Stomach (tissue), 9 donors: Measurements from ENCODE around the gene CLIC3. TPM values are rescaled to one million over a fixed set of nuclear protein-coding genes. Genes with fewer than 3 reads are reported as not detected.
A peak's percentile ranks its signal among the peaks of the same experiment; 100 is the strongest.
"Not testable (repeated sequence)": the region's sequence is repeated elsewhere in the genome, so short reads cannot be mapped to it uniquely, and the experiment has no call there.

Experiments
- DNase-seq, 2 donors: peaks; one replicate each; pipeline versions ENCODE4 v3.0.0 to v3.0.0-alpha.2; 2013 to 2019
- H3K27ac ChIP-seq, 5 donors: fragments of 200-600 bp in 4 of 5; sonication (generic) in 4 of 5; one replicate each; pipeline ENCODE4 v1.5.1; 2013 to 2019; ENCODE audit warnings: mild to moderate bottlenecking in 1 of 5, moderate library complexity in 1 of 5
- H3K27me3 ChIP-seq, 3 donors: fragments of 200-600 bp; sonication (generic); one replicate each; pipeline ENCODE4 v1.5.1; 2017 to 2019; ENCODE audit warnings: mixed run types in 1 of 3
- H3K36me3 ChIP-seq, 4 donors: fragments of 200-600 bp; sonication (generic); 1 replicate in 3 of 4; 2 replicates in 1 of 4; pipeline ENCODE4 v1.5.1; 2016 to 2019
- H3K4me1 ChIP-seq, 4 donors: fragments of 200-600 bp; sonication (generic); one replicate each; pipeline ENCODE4 v1.5.1; 2016 to 2019
- H3K4me3 ChIP-seq, 4 donors: fragments of 200-600 bp; sonication (generic) in 3 of 4; one replicate each; pipeline ENCODE4 v1.5.1; 2016 to 2019; ENCODE audit warnings: mild to moderate bottlenecking in 1 of 4
- H3K9me3 ChIP-seq, 4 donors: fragments of 200-600 bp; sonication (generic); one replicate each; pipeline ENCODE4 v1.5.1; 2016 to 2019
- CTCF ChIP-seq, 7 experiments: fragments of 450-650 bp in 4 of 7; fragments of 200-600 bp in 3 of 7; sonication (generic) in 3 of 7; IDR thresholded peaks; one replicate each; pipeline ENCODE4 v1.5.1; 2016 to 2019; ENCODE audit warnings: antibody characterized with exemption in 7 of 7, control low read depth in 2 of 7, mild to moderate bottlenecking in 1 of 7
- EP300 ChIP-seq: sonication (generic); formaldehyde crosslinking; IDR thresholded peaks from one replicate; pipeline ENCODE4 v1.6.1; 2017; ENCODE audit warnings: antibody characterized with exemption
- POLR2A ChIP-seq, 4 donors: fragments of 450-650 bp; IDR thresholded peaks; one replicate each; pipeline ENCODE4 v1.6.1; 2016; ENCODE audit warnings: antibody characterized with exemption in 4 of 4, control low read depth in 2 of 4, mild to moderate bottlenecking in 1 of 4, moderate library complexity in 1 of 4
- POLR2AphosphoS5 ChIP-seq, 3 donors: sonication (generic); formaldehyde crosslinking; IDR thresholded peaks; one replicate each; pipeline ENCODE4 v1.6.1; 2016; ENCODE audit warnings: antibody characterized with exemption in 3 of 3
- WGBS, 5 donors: extraction: QIAGEN DNeasy Blood & Tissue Kit in 3 of 5; methylation state at CpG; one replicate each; pipeline versions ENCODE4 v1.1.5 to v1.1.7; 2013 to 2018; 5-methylcytosine and 5-hydroxymethylcytosine counted together
- intact Hi-C: fragments of 100-400 bp; cut with DNase I; formaldehyde crosslinking; loops from one replicate; pipeline ENCODE4 v1.15.1; 2023; ENCODE audit warnings: low total_unique reads
- polyA plus RNA-seq, 3 donors: library from polyadenylated mRNA; stranded (reverse); fragments of 200-250 nt; gene quantifications; one replicate each; pipeline ENCODE4 v1.2.3, GENCODE V29; 2013
- total RNA-seq, 5 donors: library from RNA; depleted of rRNA; stranded (reverse); fragments of >200 nt; gene quantifications; one replicate each; pipeline versions ENCODE4 v1.1.0 to v1.2.3, GENCODE V29; 2014 to 2016
- donor health status: healthy with polysubstance abuse.
- donor health status: Bipolar disorder and iron deficiency.
- donor health status: healthy.

The CLIC3 gene
- total and polyA plus RNA-seq, 8 donors, result 3.3 to 70.9 (median 9.7) TPM; not detected in 4

GRCh38 chr9:137034039-137034708 lies 37.8 kb upstream of the CLIC3 start:
- no peak for TF ChIP-seq POLR2A (IDR thresholded peaks at IDR 0.05)
- TF ChIP-seq POLR2AphosphoS5 (IDR thresholded peaks at IDR 0.05), result no peak
- no peak for TF ChIP-seq EP300
- no peak for TF ChIP-seq CTCF (IDR thresholded peaks at IDR 0.05)
- no peaks in the 10 kb centered on the region for H3K9me3 ChIP-seq
- H3K27me3 ChIP-seq, result peaks cover 0 to 6% (median 0%) of the 10 kb centered on the region in 3 donors
- H3K36me3 ChIP-seq, result peaks cover under 1 to 21% (median 18%) of the 10 kb centered on the region in 4 donors
- WGBS, 5 donors, result 17 to 40% (median 29%) methylated on average over 10 to 15 of the region's 15 CpGs
- peak in 1 of 2 donors; percentile 48 for DNase-seq
- peaks cover 16 to 47% (median 35%) of the 10 kb centered on the region in 4 donors for H3K4me1 ChIP-seq
- peak overlapping the region in 1 of 4 donors; percentile 69 for H3K4me3 ChIP-seq
- peak overlapping the region in 2 of 5 donors; percentile 56 to 59 for H3K27ac ChIP-seq
- intact Hi-C loops, result no loop called here

GRCh38 chr9:137033481-137033880 lies 37.1 kb upstream of the CLIC3 start:
- whole genome bisulfite sequencing, 5 donors, result 87 to 94% (median 93%) methylated on average over 5 of the region's 5 CpGs
- H3K9me3 ChIP-seq, DNase-seq, intact Hi-C loops, H3K27me3 ChIP-seq: not testable (repeated sequence)
- Histone ChIP-seq H3K4me1 (peaks cover 23 to 54% (median 42%) of the 10 kb centered on the region in 4 donors), H3K4me3 (peak overlapping the region in 1 of 4 donors; percentile 69), H3K27ac (peak overlapping the region in 2 of 5 donors; percentile 36 to 59), H3K36me3 (peaks cover 0 to 14% (median 11%) of the 10 kb centered on the region in 4 donors)

GRCh38 chr9:137032858-137033257 lies 36.5 kb upstream of the CLIC3 start:
- H3K27me3 ChIP-seq, result peaks cover 0 to 6% (median 0%) of the 10 kb centered on the region in 3 donors
- peak overlapping the region in 2 of 5 donors; percentile 59 to 81 for H3K27ac ChIP-seq
- WGBS, 5 donors, result 70 to 79% (median 71%) methylated on average over 7 to 10 of the region's 10 CpGs
- peaks cover 0 to 8% (median 5%) of the 10 kb centered on the region in 4 donors for H3K36me3 ChIP-seq
- no peak for DNase-seq
- H3K4me1 ChIP-seq, result peaks cover 25 to 56% (median 44%) of the 10 kb centered on the region in 4 donors
- no peaks in the 10 kb centered on the region for H3K9me3 ChIP-seq
- no peak for TF ChIP-seq POLR2AphosphoS5 (IDR thresholded peaks at IDR 0.05)
- no peak for TF ChIP-seq EP300
- no peak for TF ChIP-seq CTCF (IDR thresholded peaks at IDR 0.05)
- no peak for TF ChIP-seq POLR2A (IDR thresholded peaks at IDR 0.05)
- intact Hi-C loops, result no loop called here
- peak overlapping the region in 2 of 4 donors; percentile 19 to 69 for H3K4me3 ChIP-seq

- peak in 1 of 2 donors; percentile 58 for DNase-seq
- peaks cover 0 to 6% (median 0%) of the 10 kb centered on the region in 3 donors for H3K27me3 ChIP-seq
- H3K9me3 ChIP-seq, result no peaks in the 10 kb centered on the region
- H3K36me3 ChIP-seq, result no peaks in the 10 kb centered on the region
- peaks cover 31 to 62% (median 51%) of the 10 kb centered on the region in 4 donors for H3K4me1 ChIP-seq
- H3K4me3 ChIP-seq, result peak within 1 kb of the TSS in 2 of 4 donors; percentile 26 to 69
- H3K27ac ChIP-seq, result peak within 1 kb of the TSS in 2 of 5 donors; percentile 59 to 81
- WGBS, 5 donors, result 35 to 54% (median 42%) methylated on average over 13 to 16 of the region's 16 CpGs
- TF ChIP-seq EP300 (no peak), POLR2AphosphoS5 (IDR thresholded peaks at IDR 0.05) (no peak), POLR2A (IDR thresholded peaks at IDR 0.05) (no peak), CTCF (IDR thresholded peaks at IDR 0.05) (no peak)
- intact Hi-C loops, result no loop called here
Measured at GRCh38 chr9:137031904-137032640, 35.7 kb upstream of the CLIC3 start, which contains the start of gene FUT7. TSS of gene FUT7 (minus strand) at chr9:137032088. CDS start at chr9:137031991, 97 bp downstream.
